NOMO-1 (cell line): ENCODE measurements around the gene CNTN1.
"Not testable (repeated sequence)": the region's sequence is repeated elsewhere in the genome, so short reads cannot be mapped to it uniquely, and the experiment has no call there.

Experiments used
- DNase-seq, 2 experiments: peaks; one replicate each; lab custom pipeline; 2025; ENCODE audit not compliant: unreplicated experiment in 2 of 2; lab: John Stamatoyannopoulos, UW

The CNTN1 gene

DNA sequence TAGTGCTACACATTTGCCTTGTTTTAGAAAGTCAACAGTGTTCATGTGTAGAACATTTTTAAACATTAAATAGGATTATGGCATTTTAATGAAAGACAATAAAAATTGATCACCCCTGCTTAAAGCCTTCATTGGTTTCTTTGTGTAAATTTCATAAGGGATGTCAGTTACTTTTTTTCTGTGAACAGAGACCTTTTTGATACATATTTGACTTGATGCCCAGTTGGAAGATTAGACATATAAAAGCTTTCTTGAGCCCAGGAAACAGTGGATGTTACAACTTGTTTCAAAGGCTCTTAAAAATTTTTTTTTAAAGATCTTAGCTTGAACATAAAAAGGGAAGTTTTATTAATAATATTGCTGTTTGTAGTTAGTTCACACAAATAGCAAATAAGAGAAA, 327.2 kb downstream of the CNTN1 start:
- no peak for DNase-seq

DNA sequence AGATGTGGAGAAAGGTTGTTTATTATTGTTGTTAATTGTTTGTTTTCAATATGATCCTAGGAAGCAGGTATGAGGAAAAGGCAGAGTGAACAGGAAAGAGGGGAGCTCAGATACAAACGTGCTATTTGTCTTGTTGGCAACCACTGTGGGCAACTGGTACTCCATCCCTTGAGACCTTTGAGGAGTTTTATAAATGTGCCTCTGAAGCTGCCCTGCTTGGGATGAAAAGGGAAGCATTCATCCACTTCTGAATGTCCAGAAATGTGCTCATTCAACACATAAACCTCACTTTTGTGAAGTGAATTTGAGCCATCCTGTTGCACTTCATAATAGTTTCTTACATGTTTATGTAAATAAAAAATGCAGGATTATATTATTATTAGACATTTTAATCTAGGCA, 331.6 kb downstream of the CNTN1 start:
- no peak for DNase-seq

DNA sequence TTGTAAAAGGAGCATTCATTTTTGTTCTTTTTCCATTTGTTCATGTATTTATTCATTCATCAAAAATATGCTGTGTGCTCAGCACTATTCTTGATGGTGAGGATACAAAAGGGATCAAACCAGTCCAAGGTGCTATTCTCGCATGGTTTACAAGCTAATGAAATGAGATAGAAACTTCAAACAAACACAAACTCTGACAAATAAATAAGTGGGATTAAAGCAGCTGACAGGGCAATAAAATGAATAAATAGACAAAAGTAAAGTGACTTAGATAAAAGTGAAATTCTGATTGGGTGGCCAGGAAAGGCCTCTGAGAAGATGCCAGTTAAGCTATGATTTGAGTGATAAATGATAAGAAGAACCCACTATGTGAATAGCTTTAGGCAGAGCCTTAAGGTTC, 333.9 kb downstream of the CNTN1 start:
- DNase-seq: no peak

DNA sequence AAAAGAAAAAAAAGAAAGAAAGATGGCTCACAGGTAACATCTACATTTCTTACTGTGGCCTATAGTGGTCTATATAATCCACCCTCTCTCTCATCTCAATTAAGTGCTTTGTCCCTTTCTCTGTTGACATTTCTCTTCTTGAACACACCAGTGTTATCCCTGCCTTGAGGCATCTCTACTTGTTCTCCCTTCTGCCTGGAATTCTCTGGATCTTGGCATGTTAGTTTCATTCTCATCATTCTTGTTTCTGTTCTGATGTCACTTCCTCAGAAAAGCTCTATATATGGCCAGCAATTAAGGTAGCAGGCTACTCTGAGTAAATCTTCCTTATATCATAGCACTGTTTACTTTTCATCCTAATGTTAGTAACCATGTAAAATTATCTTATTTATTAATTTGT, 340.1 kb downstream of the CNTN1 start:
- no peak for DNase-seq

DNA sequence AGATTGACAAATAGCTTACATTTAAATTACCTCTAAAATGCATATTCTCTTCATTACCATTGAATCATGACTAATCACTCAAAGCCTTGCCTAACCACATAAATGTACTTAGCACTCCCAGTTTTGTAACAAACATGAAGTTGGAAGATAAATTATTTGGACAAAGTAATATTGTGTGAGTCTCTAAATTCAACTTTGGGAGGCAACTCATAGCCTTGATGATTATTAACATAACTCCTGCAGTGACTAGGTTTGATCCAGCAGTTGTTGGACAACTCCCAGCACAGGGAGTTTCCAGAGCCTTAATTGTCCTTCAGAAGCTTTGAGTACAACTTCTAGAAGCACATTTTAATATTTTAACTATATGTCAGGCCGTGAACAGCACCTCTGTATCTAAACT, 342.4 kb downstream of the CNTN1 start:
- DNase-seq: no peak

DNA sequence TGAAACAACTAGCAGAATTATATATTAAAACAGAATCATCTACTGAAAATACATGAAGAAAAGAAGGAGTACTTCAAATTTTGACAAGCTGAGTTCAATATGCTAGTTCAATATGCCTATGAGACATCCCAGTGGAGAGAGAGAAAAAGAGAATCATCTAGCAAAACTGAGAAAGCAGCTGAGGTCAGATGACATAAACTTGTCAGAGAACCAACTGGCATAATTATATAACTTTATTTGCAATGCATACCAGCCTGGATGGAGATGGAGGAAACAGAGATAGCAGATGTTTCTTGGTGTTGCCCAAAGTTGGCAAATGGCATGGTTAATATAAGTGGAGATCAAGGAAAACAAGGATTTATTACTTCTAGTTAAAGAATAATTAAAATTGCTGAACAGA, 347.2 kb downstream of the CNTN1 start:
- no peak for DNase-seq

DNA sequence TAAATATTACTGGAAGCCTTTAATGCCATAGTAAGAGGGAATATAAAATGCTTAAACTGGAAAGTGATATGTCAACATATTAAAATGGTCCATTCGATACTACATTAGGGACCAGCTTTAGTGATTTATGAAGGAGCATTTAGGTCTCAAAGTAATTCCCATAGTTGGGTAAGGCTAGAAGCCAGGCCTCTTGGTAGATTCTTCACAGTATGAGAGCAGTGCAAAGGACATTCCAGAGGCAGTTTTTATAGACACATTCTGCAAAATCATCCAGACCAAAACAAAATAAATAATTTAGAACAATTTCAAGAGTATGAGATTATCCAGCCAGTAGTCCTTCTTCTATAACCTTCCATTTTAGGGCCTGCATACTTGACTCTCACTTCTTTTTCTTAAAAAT, 353.3 kb downstream of the CNTN1 start:
- no peak for DNase-seq

DNA sequence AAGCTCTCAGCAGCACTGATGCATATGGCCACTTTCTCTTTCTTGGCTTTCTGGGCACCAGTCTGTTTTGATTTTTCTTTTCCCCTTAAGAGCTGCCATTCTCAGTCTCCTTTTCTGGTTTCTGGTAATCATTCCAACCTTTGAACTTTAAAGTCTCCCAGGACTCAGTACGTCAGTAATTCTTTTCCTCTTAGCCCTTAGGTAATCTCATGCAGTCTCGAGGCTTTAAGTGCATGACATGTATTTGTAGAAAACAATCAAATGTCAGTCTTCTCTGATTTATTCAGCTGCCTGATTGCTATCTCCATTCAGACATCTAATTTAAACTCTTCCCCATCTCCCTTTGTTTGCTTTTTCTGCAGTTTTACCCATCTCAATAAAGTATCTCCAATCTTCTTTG, 356.8 kb downstream of the CNTN1 start:
- DNase-seq: no peak

DNA sequence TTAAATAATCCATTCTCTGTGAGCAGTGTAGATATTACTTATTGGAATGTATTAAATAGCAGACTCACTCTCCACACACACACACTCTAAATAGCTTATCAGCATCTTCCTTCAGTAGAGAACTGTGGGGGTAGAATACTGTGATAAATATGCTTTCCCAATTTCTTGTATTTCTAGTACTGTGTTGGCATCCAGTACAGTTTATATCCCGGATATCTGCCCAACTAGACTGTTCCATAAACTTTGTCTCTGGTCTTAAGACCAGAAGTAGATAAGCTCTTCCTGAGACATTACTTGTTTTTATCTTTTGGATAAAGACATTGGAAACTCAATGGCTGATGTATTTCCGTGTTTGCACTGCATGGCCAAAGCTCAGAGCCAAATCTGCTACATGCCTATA, 359.7 kb downstream of the CNTN1 start:
- no peak for DNase-seq

DNA sequence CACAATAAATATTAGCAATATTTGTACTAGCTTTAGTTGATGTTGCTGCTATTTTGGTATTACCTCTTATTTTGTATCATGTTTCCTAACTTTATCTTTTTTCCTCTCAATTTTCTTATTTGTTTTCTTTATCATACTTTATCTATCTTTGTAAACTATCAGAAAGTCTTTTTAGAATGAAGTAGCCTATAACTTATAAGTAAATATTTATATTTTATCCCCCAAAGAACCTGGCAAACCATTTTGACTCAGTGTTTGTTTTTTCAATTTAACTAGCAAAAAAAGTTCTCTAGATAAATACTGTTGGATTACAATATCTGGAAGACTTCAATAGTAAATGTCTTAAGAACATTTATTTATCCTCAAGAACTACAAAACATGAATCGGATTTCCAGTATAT, 360.2 kb downstream of the CNTN1 start:
- DNase-seq: no peak

DNA sequence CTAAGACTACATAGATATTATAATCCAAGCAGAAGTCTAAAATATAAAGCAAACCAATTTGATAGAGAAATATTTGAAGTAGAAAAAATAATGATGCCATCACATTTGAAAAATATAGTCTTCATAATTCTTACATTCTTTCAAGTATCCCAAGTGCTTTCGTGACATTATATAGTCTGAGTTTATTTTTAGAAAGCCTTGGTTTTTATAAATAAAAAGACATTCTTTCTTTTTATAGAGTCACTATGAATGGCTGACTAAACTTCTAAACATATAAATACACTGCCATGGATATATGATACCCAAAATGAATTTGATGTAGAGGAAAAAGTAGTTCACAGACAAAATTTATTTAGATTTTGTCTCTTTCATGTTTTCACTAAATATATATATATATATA, 360.8 kb downstream of the CNTN1 start:
- no peak for DNase-seq

DNA sequence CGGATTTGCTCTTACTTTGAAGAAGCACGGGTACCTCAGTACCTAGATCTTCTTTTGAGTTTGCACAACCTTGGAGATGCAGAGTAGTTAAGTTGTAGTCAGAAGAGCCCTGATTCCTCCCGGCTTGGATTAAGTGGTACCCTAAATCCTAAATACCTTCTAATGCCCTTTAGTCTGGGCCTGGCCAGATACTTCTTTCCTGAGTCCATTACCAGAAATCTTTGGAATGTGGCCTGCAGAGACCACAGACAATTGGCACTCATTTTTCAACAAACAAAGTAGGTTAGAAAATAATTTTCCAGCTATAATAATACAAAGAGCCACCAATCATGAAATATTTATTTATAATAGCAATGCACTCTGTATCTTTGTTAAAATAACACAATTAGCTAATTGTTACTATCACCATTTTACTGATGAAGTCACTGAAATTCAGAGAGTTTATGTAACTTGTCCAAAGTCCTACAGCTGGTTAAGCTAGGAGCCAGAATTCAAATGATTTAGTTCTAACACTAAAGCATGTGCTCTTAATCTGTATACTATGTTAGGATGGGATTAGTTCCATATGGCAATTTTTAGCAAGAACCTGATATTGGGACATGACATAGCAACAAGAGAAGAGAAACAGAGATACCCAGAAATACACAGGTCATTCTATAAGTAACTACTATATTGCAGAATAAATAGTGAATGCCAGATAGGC, 363.8 kb downstream of the CNTN1 start:
- DNase-seq: no peak

DNA sequence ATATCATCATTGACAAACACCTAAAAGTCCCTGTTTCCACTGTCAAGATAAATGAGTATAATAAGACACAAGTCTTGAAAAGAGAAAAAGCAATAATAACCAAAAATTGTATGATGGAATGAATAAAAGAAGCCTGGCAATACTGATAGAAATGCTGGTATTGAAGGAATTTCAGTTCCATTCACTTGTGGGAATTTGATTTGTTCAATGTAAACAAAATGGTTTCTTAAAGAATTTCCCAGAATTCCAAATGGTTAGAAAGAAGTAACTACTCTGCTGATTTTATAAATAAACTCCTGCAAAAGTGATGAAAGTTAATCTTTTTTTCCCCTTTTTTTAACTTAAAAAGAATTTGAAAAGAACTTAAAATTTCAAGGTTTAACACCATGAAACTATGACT, 366.0 kb downstream of the CNTN1 start:
- DNase-seq: no peak

DNA sequence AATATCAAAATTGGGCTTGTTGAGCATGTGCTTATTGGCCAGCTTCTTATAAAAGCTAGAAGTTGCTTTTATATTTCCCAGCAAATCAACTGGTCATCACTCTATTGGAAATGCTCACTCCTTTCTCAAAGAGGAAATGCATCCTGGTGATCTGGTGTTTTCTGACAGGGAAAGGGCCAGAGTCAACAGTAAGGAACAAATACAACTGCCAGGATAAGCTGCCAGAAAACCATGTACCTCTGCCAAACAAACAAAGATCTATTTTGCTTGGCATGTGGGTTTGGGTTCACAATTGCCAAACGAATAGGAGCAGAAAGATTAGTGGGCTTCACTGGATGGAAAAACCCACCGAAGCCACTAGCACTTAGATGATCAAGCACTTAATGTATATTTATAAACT, 369.0 kb downstream of the CNTN1 start:
- no peak for DNase-seq

DNA sequence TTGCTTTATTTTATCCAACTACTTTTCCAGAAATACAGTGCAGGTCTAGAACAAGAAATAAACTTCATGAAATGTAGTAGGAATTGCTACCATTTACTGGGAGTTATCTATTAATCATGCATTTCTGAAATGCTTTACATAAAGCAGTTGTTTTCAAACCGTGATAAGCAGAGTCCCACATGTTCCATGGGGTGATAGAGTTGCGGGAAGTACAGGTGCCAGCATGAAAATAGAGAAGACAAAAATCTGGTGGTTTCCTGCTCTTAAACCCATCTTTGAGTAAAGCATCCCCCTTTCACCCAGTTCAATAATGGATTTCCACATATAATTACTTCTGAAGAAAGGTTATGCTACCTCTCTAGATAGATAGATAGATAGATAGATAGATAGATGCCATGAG, 372.2 kb downstream of the CNTN1 start:
- no peak for DNase-seq

DNA sequence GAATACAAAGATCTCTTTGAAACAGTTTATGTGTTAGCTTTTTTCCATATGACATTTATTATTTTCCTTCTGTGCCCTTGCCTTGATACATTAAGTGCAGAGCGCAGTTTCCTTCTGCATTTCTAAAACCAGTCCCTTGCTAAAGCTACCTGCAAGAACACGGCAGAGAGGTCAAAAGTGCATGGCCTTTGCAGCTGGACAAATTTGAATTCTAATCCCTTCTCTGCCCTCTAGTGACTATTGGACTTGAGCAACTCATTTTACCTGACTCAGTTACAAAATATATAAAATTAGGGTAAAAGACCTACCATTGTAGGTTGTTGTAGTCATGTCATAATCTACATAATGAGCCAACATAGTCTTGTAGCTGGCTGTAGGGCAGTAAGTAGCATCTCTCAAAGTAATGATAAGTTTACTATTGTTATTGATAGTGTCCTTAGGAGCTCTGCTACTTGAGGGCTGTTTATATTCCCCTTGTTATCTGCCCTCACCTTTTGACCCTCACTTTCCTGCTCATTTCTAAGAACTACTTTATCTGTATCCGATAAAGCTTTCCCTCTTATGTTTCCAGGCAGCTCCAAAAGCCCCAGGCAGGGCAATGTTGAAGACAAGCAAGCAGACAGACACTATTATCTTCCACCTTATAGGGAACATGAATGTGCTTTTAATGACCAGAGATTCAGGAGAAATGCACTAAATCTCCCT, 375.9 kb downstream of the CNTN1 start:
- no peak for DNase-seq

DNA sequence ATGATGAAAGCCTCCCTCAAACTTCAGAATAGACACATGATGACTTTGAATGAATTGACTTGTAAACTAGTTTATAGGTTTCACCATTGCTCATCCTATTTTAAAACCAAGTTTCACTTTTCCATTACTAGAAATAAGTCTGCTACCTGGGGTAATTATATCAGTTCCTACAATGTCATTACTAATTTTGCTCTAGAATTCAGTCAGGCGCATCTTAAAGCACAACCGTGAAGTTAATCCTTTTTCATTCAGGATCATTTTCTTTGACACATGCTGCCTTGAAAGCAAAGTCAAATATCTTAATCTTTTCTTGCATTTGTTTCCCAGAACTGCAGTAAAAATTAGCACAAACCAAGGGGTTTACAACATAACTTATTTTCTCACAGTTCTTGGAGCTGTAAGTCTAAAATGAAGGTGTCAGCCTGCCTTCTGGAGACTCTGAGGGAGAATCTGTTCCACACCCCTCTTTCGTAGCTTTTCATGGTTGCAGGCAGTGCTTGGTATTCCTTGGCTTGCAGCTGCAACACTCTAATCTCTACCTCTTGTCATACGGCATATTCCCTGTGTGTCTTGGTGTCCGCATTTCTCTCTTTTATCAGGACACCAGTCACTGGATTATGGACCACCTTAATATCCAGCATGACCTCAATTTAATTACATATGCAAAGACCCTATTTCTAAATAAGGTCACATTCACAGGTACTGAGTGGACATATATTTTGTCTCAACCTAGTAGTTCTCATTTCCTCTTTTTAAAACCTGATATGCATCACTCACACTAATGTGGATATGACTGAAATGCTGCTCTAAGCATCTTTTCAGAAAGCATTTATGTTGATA, 381.6 kb downstream of the CNTN1 start:
- DNase-seq: no peak

DNA sequence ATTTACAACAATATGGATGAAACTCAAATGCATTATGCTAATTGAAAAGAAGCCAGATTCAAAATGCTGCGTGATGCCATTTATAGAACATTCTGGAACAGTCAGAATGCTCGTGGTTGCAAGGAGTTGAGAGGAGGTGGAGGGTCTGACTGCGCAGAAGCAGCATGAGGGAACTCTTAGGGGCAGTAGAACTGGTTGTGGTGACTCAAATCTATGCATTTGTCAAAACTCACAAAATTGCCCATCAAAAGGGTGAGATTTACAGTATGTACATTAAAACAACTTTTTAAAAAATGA, 382.2 kb downstream of the CNTN1 start:
- no peak for DNase-seq

DNA sequence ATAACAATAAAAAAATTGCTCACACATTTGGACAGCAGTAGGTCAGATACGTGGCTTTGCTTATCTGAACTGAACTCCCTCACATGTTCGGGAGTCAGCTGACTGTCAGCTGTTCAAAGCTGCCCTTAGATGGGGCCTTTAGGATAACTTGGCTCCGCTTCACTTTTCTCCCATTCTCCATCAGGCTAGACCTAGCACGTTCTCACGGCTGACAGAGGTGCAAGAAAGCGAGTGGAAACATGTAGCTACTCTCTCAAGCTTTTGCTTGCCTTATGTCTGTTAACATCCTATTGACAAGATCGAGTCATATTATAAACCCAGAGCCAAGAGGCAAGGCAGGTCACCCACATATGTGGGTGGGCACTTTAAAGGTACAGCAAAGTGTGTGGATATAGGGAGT, 383.9 kb downstream of the CNTN1 start:
- DNase-seq: no peak

DNA sequence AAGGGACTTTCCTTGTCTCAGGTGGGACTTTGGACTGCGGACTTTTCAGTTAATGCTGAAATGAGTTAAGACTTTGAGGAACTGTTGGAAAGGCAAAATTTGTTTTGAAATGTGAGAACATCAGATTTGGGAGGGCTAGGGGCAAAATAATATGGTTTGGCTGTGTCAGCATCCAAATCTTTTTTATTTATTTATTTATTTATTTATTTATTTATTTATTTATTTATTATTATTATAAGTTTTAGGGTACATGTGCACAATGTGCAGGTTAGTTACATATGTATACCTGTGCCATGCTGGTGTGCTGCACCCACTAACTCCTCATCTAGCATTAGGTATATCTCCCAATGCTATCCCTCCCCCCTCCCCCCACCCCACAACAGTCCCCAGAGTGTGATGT, 389.0 kb downstream of the CNTN1 start:
- not testable (repeated sequence) for DNase-seq

DNA sequence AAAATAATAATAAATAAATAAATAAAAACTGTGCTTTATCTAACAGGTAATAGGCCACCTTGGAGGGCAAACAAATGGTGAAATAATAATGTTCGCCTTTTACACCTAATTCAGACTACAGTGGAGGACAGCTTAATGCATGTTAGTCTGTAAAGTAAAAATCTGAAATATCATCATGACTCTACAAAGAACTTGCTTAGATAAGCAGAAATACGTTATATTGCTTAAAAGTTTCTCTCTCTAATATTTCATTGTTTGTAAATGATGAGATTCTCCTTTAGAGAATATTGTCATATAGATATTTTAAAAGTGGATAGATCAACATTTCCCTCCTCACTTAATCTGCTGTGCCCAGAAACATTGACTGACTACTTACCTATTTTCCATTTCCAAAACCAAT, 397.2 kb downstream of the CNTN1 start:
- DNase-seq: no peak

DNA sequence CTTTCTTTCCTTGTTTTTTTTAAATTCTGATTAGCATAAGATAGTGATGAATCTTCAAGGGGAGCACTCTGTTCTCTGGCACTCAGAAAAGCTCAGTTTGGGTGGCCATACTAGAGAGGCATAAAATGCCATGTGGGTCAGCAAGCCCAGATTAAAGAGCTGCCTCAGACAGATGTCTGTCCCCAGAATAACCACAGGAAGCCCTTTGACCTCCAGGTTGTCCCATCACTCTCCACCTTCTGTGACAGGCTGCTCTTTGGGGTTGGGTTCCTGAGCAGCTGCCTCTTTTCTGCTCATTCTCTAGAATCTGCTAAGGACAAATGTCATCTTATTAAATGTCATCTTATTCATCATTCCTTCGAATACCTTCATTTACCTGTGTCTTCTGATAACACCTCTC, 399.9 kb downstream of the CNTN1 start:
- DNase-seq: no peak
